OCI-LY3 (cell line): ENCODE results near the gene LRBA.

Experiments used
- CTCF ChIP-seq: fragments of 200-600, 300-600 bp; sonication (generic); IDR thresholded peaks from 2 replicates; pipeline ENCODE4 v1.5.1; 2014; ENCODE audit warnings: antibody characterized with exemption, low read length, low read depth
- EZH2phosphoT487 ChIP-seq: fragments of 200-600 bp; shearing (Covaris generic); IDR thresholded peaks from 2 replicates; pipeline ENCODE4 v1.6.1; 2018; ENCODE audit warnings: antibody characterized with exemption, mixed run types, low read depth

- TF ChIP-seq CTCF: no peak
- no peak for TF ChIP-seq EZH2phosphoT487
These were observed 358.2 kb downstream of the LRBA start for GRCh38 chr4:150656891-150657290.
